Uterus (tissue), 2 donors: ENCODE results near the gene NDUFA8.

Experiments
- POLR2A ChIP-seq, 2 donors: fragments of 450-650 bp; IDR thresholded peaks; one replicate each; pipeline ENCODE4 v1.6.1; 2016; ENCODE audit warnings: antibody characterized with exemption in 2 of 2, mild to moderate bottlenecking in 1 of 2, moderate library complexity in 1 of 2
- TF ChIP-seq, protein P1 (sequence below), 4 experiments: fragments of 200-600 bp in 2 of 4; fragments of 450-650 bp in 2 of 4; sonication (generic) in 2 of 4; IDR thresholded peaks; one replicate each; pipeline ENCODE4 v1.5.1; 2016 to 2019; ENCODE audit warnings: antibody characterized with exemption in 4 of 4, mild to moderate bottlenecking in 2 of 4, moderate library complexity in 1 of 4

- TF ChIP-seq, protein P1, sequence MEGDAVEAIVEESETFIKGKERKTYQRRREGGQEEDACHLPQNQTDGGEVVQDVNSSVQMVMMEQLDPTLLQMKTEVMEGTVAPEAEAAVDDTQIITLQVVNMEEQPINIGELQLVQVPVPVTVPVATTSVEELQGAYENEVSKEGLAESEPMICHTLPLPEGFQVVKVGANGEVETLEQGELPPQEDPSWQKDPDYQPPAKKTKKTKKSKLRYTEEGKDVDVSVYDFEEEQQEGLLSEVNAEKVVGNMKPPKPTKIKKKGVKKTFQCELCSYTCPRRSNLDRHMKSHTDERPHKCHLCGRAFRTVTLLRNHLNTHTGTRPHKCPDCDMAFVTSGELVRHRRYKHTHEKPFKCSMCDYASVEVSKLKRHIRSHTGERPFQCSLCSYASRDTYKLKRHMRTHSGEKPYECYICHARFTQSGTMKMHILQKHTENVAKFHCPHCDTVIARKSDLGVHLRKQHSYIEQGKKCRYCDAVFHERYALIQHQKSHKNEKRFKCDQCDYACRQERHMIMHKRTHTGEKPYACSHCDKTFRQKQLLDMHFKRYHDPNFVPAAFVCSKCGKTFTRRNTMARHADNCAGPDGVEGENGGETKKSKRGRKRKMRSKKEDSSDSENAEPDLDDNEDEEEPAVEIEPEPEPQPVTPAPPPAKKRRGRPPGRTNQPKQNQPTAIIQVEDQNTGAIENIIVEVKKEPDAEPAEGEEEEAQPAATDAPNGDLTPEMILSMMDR (IDR thresholded peaks at IDR 0.05) = no peak
- no peak for TF ChIP-seq POLR2A (IDR thresholded peaks at IDR 0.05)
Measured at GRCh38 chr9:122184551-122184950, 25.0 kb upstream of the NDUFA8 start.
